Activated CD4-positive, alpha-beta T cell treated with anti-CD3 and anti-CD28 coated beads, Interleukin-2, amount 50 U/mL, for 16 hours (primary cell): ENCODE measurements around the gene NUDT14.
A peak's percentile ranks its signal among the peaks of the same experiment; 100 is the strongest.

Experiments used
- DNase-seq: peaks from one replicate; pipeline ENCODE4 v3.0.0-alpha.2; 2020

Gene NUDT14

GRCh38 chr14:105172476-105172875 is 8.6 kb downstream of the NUDT14 start:
- no peak for DNase-seq

GRCh38 chr14:105171004-105171673 is 10.0 kb downstream of the NUDT14 start:
- no peak for DNase-seq

- DNase-seq: peak; percentile 18
Observed at GRCh38 chr14:105169776-105170655, 11.1 kb downstream of the NUDT14 start.

- DNase-seq: peak; percentile 35
Observed at GRCh38 chr14:105168979-105169507, 12.1 kb downstream of the NUDT14 start.

GRCh38 chr14:105168496-105168978 is 12.6 kb downstream of the NUDT14 start, which contains the start of gene JAG2:
Gene JAG2, minus strand, starts transcription at chr14:105168776. Its CDS starts 356 bp downstream, at chr14:105168420.
- DNase-seq: peak; percentile 49

GRCh38 chr14:105168093-105168420 is 13.1 kb downstream of the NUDT14 start:
- no peak for DNase-seq

GRCh38 chr14:105167303-105168092 is 13.6 kb downstream of the NUDT14 start:
- DNase-seq: no peak

- no peak for DNase-seq
Observed at GRCh38 chr14:105166571-105167302, 14.4 kb downstream of the NUDT14 start.

- no peak for DNase-seq
Observed at GRCh38 chr14:105165761-105166485, 15.2 kb downstream of the NUDT14 start.

GRCh38 chr14:105165134-105165704 is 15.9 kb downstream of the NUDT14 start:
- DNase-seq: no peak

- DNase-seq: no peak
Observed at GRCh38 chr14:105163040-105163742, 17.9 kb downstream of the NUDT14 start.

- no peak for DNase-seq
Observed at GRCh38 chr14:105162669-105162979, 18.5 kb downstream of the NUDT14 start.

- no peak for DNase-seq
Observed at GRCh38 chr14:105161964-105162668, 19.0 kb downstream of the NUDT14 start.

GRCh38 chr14:105161309-105161708 is 19.8 kb downstream of the NUDT14 start:
- DNase-seq: no peak

- DNase-seq: no peak
Observed at GRCh38 chr14:105160776-105161175, 20.3 kb downstream of the NUDT14 start.

- DNase-seq: no peak
Observed at GRCh38 chr14:105159344-105159743, 21.8 kb downstream of the NUDT14 start.

- DNase-seq: no peak
Observed at GRCh38 chr14:105158794-105159193, 22.3 kb downstream of the NUDT14 start.

- no peak for DNase-seq
Observed at GRCh38 chr14:105157872-105158271, 23.2 kb downstream of the NUDT14 start.

- no peak for DNase-seq
Observed at GRCh38 chr14:105156414-105157375, 24.4 kb downstream of the NUDT14 start.
